ENCODE data around the gene SHC3.

The SHC3 gene

GRCh38 chr9:89024727-89025126 is 153.9 kb downstream of the SHC3 start:
- no peak for DNase-seq (ENCODE audit: low read depth in 3 of 3)

GRCh38 chr9:89023740-89024139 is 154.9 kb downstream of the SHC3 start:
- DNase-seq (ENCODE audit: low read depth in 3 of 3), result no peak

- DNase-seq (ENCODE audit: low read depth in 3 of 3), result no peak
Observed at GRCh38 chr9:89022902-89023301, 155.7 kb downstream of the SHC3 start.

- DNase-seq (ENCODE audit: low read depth in 3 of 3), result no peak
Observed at GRCh38 chr9:89022001-89022759, 156.4 kb downstream of the SHC3 start.

- DNase-seq (ENCODE audit: low read depth in 3 of 3), result no peak
Observed at GRCh38 chr9:89021154-89021803, 157.3 kb downstream of the SHC3 start.

- DNase-seq (ENCODE audit: low read depth in 3 of 3), result no peak
Observed at GRCh38 chr9:89020754-89021153, 157.9 kb downstream of the SHC3 start.

- DNase-seq (ENCODE audit: low read depth in 3 of 3), result no peak
Observed at GRCh38 chr9:89015336-89015735, 163.3 kb downstream of the SHC3 start.

GRCh38 chr9:89014153-89014552 is 164.5 kb downstream of the SHC3 start:
- DNase-seq (ENCODE audit: low read depth in 3 of 3), result no peak

GRCh38 chr9:89013660-89014059 is 165.0 kb downstream of the SHC3 start:
- DNase-seq (ENCODE audit: low read depth in 3 of 3), result no peak

GRCh38 chr9:89012294-89013042 is 166.2 kb downstream of the SHC3 start:
- no peak for DNase-seq (ENCODE audit: low read depth in 3 of 3)

- no peak for DNase-seq (ENCODE audit: low read depth in 3 of 3)
Observed at GRCh38 chr9:89011683-89012082, 166.9 kb downstream of the SHC3 start.

- DNase-seq (ENCODE audit: low read depth in 3 of 3), result no peak
Observed at GRCh38 chr9:89010526-89011111, 168.0 kb downstream of the SHC3 start.

- no peak for DNase-seq (ENCODE audit: low read depth in 3 of 3)
Observed at GRCh38 chr9:89010056-89010455, 168.6 kb downstream of the SHC3 start.

GRCh38 chr9:89009546-89009840 is 169.1 kb downstream of the SHC3 start:
- DNase-seq (ENCODE audit: low read depth in 3 of 3), result no peak

GRCh38 chr9:89008744-89009545 is 169.7 kb downstream of the SHC3 start:
- no peak for DNase-seq (ENCODE audit: low read depth in 3 of 3)

GRCh38 chr9:89008055-89008743 is 170.4 kb downstream of the SHC3 start:
- no peak for DNase-seq (ENCODE audit: low read depth in 3 of 3)

- no peak for DNase-seq (ENCODE audit: low read depth in 3 of 3)
Observed at GRCh38 chr9:89006996-89007967, 171.3 kb downstream of the SHC3 start.

- DNase-seq (ENCODE audit: low read depth in 3 of 3), result no peak
Observed at GRCh38 chr9:89006267-89006666, 172.4 kb downstream of the SHC3 start.

GRCh38 chr9:89005323-89005722 is 173.3 kb downstream of the SHC3 start:
- no peak for DNase-seq (ENCODE audit: low read depth in 3 of 3)

GRCh38 chr9:89002987-89003386 is 175.6 kb downstream of the SHC3 start:
- no peak for DNase-seq (ENCODE audit: low read depth in 3 of 3)

All from stimulated activated CD4-positive, alpha-beta T cell treated with anti-CD3 and anti-CD28 coated beads, TNF-alpha, amount 100 ng/mL, for 24 hours (primary cell).